NT2/D1 (cell line): ENCODE data around the gene ZSWIM5.

Experiments used
- DNase-seq: peaks from one replicate; pipeline ENCODE4 v3.0.0-alpha.2; 2011; ENCODE audit warnings: low read depth, low spot score
- H3K27me3 ChIP-seq: 2 replicates; pipeline ENCODE4 v1.6.0; 2011; ENCODE audit warnings: mild to moderate bottlenecking; ENCODE audit not compliant: insufficient read length, insufficient read depth
- H3K36me3 ChIP-seq: 2 replicates; pipeline ENCODE4 v1.6.1; 2011; ENCODE audit warnings: mild to moderate bottlenecking, low read length, mixed read lengths; ENCODE audit not compliant: insufficient read depth, insufficient read length
- H3K4me1 ChIP-seq: 2 replicates; pipeline ENCODE4 v1.5.1; 2011; ENCODE audit not compliant: insufficient read depth, insufficient read length
- H3K4me3 ChIP-seq: 2 replicates; pipeline ENCODE4 v1.5.1; 2011; ENCODE audit warnings: low read depth; ENCODE audit not compliant: insufficient read length
- H3K9ac ChIP-seq: 2 replicates; pipeline ENCODE4 v1.6.0; 2011; ENCODE audit warnings: low read depth; ENCODE audit not compliant: insufficient read length
- H3K9me3 ChIP-seq: 2 replicates; pipeline ENCODE4 v1.5.1; 2011; ENCODE audit warnings: mild to moderate bottlenecking, low read length; ENCODE audit not compliant: insufficient read depth
- SUZ12 ChIP-seq: IDR thresholded peaks from 2 replicates; pipeline ENCODE4 v1.6.1; 2011; ENCODE audit not compliant: insufficient read length, insufficient read depth; ENCODE audit errors: extremely low read depth
- YY1 ChIP-seq: IDR thresholded peaks from 2 replicates; pipeline ENCODE4 v1.6.1; 2011; ENCODE audit not compliant: insufficient read length, insufficient read depth
- ZNF274 ChIP-seq: IDR thresholded peaks from 2 replicates; pipeline ENCODE4 v1.6.1; 2011; ENCODE audit warnings: mild to moderate bottlenecking, low read depth, low read length

The ZSWIM5 gene

DNA sequence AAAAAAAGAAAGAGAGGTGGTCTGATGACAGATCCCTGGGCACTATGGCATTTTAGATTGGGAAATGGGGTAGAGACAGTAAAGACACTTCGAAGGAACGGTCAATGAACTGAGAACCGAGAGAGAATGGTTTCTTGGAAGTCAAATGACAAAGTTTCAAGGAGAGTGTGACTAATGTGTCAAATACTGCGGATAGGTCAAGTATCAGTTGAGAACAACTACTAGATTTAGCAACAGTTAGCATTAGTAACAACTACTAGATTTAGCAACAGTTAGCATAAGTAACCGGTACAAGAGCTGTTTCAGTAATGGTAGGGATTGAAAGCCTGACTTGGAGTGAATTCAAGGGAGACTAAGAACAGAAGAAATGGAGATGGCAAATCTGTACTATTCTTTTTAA is 159.4 kb downstream of the ZSWIM5 start:
- DNase-seq, result no peak
- Histone ChIP-seq H3K36me3 (no peaks in the 10 kb centered on the region), H3K9me3 (no peaks in the 10 kb centered on the region), H3K4me3 (no peak overlapping the region), H3K27me3 (no peaks in the 10 kb centered on the region), H3K4me1 (no peaks in the 10 kb centered on the region), H3K9ac (no peak overlapping the region)
- TF ChIP-seq SUZ12, result no peak

- H3K9ac ChIP-seq, result no peak overlapping the region
- no peaks in the 10 kb centered on the region for H3K4me1 ChIP-seq
- no peak for TF ChIP-seq YY1
- no peak for TF ChIP-seq SUZ12
- no peak for TF ChIP-seq ZNF274
- H3K27me3 ChIP-seq, result no peaks in the 10 kb centered on the region
- H3K36me3 ChIP-seq, result no peaks in the 10 kb centered on the region
- DNase-seq, result no peak
- no peaks in the 10 kb centered on the region for H3K9me3 ChIP-seq
- no peak overlapping the region for H3K4me3 ChIP-seq
These were observed 161.5 kb downstream of the ZSWIM5 start for GRCh38 chr1:45044916-45045315.

DNA sequence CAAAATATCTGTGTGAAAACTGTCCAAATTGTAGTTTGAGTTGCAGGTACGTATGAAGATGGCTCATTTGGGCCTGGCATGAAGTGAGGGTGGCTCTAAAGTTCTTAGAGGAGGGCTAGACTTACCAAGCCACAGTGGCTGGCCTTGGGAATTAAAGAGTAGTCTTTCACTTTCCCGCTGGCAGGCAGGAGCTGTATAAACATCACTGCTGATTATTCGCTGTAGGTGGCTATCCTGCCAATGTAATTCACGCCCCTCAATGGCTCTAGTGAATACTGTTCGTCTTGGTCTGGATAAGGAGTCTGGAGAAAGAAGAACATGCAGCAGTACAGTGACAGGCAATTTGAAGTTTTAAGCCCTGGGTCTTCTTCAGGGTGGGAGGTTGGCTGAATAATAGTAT is 163.3 kb downstream of the ZSWIM5 start:
- DNase-seq, result no peak
- Histone ChIP-seq H3K4me3 (no peak overlapping the region), H3K27me3 (no peaks in the 10 kb centered on the region), H3K9ac (no peak overlapping the region), H3K36me3 (no peaks in the 10 kb centered on the region), H3K4me1 (no peaks in the 10 kb centered on the region), H3K9me3 (no peaks in the 10 kb centered on the region)
- no peak for TF ChIP-seq ZNF274
- TF ChIP-seq SUZ12, result no peak
- no peak for TF ChIP-seq YY1

DNA sequence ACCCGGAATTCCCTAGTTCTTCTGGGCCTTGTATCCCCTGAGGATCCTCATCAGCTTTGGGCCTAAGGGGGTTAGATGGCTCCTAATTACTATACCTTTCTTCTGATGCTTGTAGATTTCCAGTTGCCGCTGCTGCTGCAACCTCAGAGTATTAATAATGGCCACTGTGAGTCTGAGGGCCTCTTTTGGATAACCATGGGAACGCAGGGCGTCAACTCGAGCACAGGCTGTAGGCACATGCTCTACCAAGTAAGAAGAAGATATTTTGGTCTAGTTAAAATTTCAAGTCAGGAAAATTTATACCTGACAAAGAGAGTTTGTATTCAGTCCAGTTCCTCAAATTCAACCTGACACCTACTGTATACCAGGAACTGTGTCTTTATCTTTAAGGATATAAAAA is 166.1 kb downstream of the ZSWIM5 start:
- TF ChIP-seq SUZ12, result no peak
- no peak for DNase-seq
- Histone ChIP-seq H3K36me3 (no peaks in the 10 kb centered on the region), H3K27me3 (no peaks in the 10 kb centered on the region), H3K9me3 (no peaks in the 10 kb centered on the region), H3K9ac (no peak overlapping the region), H3K4me1 (no peaks in the 10 kb centered on the region), H3K4me3 (no peak overlapping the region)

DNA sequence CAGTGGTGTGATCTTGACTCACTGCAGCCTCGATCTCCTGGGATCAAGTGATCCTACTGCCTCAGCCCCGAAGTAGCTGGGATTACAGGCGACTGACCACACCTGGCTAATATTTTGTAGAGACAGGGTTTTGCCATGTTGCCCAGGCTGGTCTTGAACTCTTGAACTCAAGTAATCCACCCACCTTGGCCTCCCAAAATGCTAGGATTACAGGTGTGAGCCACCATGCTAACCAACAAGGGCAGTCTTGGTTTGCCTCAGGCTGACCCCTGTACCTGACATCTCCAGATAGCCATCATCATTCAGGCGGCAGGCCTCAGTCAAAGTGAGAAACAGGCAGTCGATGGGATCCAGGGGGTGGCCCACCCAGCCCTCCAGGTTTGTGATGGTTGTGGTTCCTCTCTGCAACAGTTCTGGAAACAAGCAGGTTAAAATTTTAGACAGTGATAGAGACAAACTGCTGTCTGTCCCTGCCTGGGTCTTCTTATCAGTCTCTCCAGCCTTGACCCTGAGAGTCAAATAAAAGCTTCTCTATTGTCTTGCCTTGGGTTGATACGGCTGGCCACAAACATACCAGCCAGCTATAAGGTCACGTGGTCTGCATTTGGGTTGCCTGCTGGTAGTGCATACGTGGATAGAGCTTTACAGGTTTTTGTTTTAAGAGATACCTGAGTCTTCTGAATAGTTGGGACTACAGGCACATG is 167.6 kb downstream of the ZSWIM5 start:
- no peaks in the 10 kb centered on the region for H3K36me3 ChIP-seq
- DNase-seq, result no peak
- no peaks in the 10 kb centered on the region for H3K4me1 ChIP-seq
- no peak overlapping the region for H3K4me3 ChIP-seq
- TF ChIP-seq YY1, result no peak
- TF ChIP-seq SUZ12, result no peak
- no peak for TF ChIP-seq ZNF274
- no peaks in the 10 kb centered on the region for H3K9me3 ChIP-seq
- H3K9ac ChIP-seq, result no peak overlapping the region
- no peaks in the 10 kb centered on the region for H3K27me3 ChIP-seq

- DNase-seq, result no peak
- Histone ChIP-seq H3K9ac (no peak overlapping the region), H3K4me3 (no peak overlapping the region), H3K4me1 (no peaks in the 10 kb centered on the region), H3K27me3 (no peaks in the 10 kb centered on the region), H3K9me3 (no peaks in the 10 kb centered on the region), H3K36me3 (no peaks in the 10 kb centered on the region)
- no peak for TF ChIP-seq YY1
- no peak for TF ChIP-seq SUZ12
- no peak for TF ChIP-seq ZNF274
These were observed 168.2 kb downstream of the ZSWIM5 start for GRCh38 chr1:45038240-45038639.

- H3K9ac ChIP-seq, result no peak overlapping the region
- H3K27me3 ChIP-seq, result no peaks in the 10 kb centered on the region
- H3K36me3 ChIP-seq, result no peaks in the 10 kb centered on the region
- no peak overlapping the region for H3K4me3 ChIP-seq
- TF ChIP-seq YY1 (no peak), ZNF274 (no peak), SUZ12 (no peak)
- H3K4me1 ChIP-seq, result no peaks in the 10 kb centered on the region
- no peaks in the 10 kb centered on the region for H3K9me3 ChIP-seq
- DNase-seq, result no peak
These were observed 168.9 kb downstream of the ZSWIM5 start for GRCh38 chr1:45037456-45037855.
